ENCODE data around the gene ZNF3.

DNA sequence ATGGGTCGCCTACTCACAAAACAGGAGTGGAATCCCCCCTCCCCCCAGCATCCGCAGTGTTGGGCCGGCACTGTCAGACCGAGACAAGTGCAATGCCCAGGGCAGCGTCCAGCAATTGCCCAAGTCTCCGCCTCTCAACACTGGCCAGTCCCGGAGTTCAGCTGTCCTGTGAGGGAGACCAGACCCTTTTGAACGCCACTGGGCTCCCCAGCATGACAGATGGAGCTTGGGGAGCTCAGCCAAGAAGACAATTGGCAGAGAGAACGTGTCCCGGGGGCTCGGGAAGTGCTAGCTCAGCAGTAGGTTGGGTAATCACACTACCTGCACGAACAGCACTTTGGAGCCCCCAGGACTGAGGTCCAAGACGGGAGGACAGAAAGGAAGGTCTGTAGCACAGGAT lies 12.0 kb upstream of the ZNF3 start:
- TF ChIP-seq, protein P1, sequence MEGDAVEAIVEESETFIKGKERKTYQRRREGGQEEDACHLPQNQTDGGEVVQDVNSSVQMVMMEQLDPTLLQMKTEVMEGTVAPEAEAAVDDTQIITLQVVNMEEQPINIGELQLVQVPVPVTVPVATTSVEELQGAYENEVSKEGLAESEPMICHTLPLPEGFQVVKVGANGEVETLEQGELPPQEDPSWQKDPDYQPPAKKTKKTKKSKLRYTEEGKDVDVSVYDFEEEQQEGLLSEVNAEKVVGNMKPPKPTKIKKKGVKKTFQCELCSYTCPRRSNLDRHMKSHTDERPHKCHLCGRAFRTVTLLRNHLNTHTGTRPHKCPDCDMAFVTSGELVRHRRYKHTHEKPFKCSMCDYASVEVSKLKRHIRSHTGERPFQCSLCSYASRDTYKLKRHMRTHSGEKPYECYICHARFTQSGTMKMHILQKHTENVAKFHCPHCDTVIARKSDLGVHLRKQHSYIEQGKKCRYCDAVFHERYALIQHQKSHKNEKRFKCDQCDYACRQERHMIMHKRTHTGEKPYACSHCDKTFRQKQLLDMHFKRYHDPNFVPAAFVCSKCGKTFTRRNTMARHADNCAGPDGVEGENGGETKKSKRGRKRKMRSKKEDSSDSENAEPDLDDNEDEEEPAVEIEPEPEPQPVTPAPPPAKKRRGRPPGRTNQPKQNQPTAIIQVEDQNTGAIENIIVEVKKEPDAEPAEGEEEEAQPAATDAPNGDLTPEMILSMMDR (IDR thresholded peaks at IDR 0.05) = no peak
- TF ChIP-seq POLR2A (IDR thresholded peaks at IDR 0.05) = no peak

Data from body of pancreas (tissue), 4 donors.